NCI-H2196 treated with DMSO at 0.1 percent for 48 hours (cell line): ENCODE results near the gene BNIPL.

ENCODE experiments used
- DNase-seq: peaks from one replicate; lab custom pipeline; 2025; ENCODE audit not compliant: unreplicated experiment; lab: John Stamatoyannopoulos, UW

The BNIPL gene

GRCh38 chr1:151056149-151056548 is 19.8 kb downstream of the BNIPL start:
- no peak for DNase-seq

DNA sequence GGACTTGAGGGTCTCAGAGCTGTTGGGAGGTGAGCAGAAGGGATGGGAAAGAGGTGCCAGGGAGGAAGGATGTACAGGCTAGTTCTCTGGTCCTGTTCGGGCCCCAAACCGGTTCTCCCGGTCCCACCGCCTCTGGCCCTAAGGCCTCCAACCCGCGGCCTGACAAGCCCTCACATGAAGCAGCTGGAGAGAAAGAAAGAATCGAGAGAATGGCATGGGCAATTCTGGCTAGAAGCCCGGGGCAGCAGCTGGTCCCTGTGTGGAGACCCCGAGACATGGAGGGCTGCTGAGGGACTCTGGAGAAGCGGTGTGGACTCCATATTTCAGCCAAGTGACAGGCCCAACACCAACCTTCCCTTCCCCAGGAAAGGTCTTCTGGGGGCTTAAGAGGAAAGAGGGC is 22.3 kb downstream of the BNIPL start:
- DNase-seq: no peak

DNA sequence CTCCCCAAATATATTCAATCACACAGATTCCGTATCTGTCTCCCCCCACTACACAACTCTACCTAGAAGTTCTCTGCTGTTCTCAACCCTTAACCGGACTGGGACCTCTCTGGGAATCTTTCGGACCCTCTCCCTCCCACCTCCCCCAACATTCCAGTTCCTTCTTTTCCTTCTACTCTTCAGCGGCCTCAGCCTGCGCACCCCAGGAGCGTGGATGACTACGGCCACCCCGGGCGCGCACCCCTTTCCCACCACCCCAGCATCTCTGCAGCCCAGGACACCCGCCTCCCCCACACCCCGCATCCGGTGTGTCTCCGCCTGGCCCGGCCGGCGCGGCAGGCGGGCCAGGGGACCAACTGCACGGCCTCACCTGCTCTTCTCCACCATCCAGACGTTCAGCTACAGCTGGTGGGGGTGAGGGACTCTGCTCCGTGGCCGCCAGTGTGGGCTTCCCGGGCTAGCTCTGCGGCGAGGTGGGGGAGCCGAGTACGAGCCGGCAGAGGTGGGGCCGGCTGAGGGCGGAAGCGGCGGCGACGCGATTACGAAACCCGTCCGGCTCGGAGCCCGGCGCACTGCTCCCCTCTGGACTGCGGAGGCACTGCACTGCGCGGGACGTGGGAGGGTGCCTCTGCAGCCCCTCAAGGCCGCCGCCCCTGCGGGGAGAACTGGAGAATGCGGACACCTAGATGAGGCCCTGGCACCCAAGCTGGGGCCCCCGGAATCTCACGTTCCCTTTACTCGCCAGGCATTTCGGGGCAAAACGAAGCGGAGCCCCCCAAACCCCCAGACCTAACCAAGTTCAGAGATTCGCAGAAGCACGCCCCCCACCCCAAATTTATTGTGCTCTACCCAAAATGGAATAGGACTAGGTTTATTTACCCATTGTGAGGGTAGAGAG is 23.0 kb downstream of the BNIPL start, which contains the start of gene CDC42SE1:
TSS of gene CDC42SE1 (minus strand) at position 514 of the 898 bp plus-strand sequence. CDS start 3,892 bp downstream, outside the sequence.
- peak; percentile 47 for DNase-seq

- DNase-seq: no peak
These were observed 23.7 kb downstream of the BNIPL start, which contains the start of gene MLLT11 for GRCh38 chr1:151060007-151060656. Gene MLLT11, plus strand, starts transcription at chr1:151060397. Its CDS starts 6,828 bp downstream, at chr1:151067225.

GRCh38 chr1:151060657-151061421 is 24.5 kb downstream of the BNIPL start:
- no peak for DNase-seq

DNA sequence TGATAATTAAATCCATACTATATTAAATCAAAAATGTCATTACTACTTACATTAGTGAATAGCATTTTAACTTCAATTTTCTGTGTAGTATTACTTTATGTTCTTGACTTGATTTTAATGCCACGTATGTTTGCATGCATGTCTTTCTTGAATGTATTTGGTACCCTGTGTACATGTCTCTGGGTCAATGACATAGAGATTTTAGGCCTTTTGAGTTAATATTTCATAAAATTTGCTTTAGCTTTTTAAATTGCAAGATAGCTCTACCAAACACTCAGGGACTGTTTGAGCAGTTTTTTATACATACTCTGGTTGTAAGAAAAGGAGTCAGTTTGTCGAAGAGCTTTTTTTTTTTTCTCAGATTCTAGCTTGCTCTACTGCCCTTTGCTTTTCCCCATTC is 25.3 kb downstream of the BNIPL start:
- DNase-seq: no peak

DNA sequence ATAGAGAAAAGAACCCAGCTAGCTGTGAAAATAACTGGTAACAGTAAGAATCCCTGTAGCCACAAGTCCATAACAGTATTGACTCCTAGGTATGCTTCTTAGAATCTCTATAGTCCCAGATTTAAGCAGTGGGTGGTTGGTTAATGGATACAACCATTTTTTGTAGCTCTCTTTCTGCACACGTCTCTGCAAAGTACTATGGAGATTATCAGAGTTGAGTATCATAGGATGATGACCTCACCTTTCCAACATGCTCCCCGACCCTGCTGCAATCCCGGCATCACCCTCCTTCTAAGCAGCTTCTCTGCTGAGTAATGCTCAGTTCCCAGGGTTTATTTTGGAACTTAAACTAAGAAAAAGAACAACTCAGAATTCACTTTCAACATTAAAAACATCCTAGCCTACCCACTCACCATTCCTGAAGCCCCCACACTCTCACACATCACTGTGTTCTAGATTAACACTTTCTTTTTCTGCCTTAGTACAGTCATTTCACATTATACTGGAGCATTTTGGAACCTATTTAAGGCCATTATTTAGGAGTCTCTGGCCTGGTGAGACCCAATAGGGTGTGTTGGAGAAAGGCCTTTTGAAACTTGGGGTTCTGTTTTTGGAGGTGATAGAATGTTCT is 26.5 kb downstream of the BNIPL start:
- DNase-seq: no peak

DNA sequence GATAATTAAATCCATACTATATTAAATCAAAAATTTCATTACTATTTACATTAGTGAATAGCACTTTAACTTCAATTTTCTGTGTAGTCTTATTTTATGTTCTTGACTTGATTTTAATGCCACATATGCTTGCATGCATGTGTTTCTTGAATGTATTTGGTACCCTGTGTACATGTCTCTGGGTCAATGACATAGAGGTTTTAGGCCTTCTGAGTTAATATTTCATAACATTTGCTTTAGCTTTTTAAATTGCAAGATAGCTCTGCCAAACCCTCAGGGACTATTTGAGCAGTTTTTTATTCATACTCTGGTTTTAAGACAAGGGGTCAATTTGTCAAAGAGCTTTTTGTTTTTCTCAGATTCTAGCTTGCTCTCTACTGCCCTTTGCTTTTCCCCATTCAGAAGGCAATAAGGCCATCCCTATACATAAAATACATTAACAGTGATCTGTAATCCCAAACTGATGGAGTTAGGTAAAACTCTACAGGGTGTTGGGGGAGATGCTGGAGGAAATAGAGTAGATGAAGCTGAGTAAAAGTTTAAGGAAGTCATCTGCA is 28.8 kb downstream of the BNIPL start:
- no peak for DNase-seq

GRCh38 chr1:151067185-151067584 is 30.8 kb downstream of the BNIPL start:
- no peak for DNase-seq

- DNase-seq: no peak
These were observed 32.7 kb downstream of the BNIPL start for GRCh38 chr1:151069103-151069486.

DNA sequence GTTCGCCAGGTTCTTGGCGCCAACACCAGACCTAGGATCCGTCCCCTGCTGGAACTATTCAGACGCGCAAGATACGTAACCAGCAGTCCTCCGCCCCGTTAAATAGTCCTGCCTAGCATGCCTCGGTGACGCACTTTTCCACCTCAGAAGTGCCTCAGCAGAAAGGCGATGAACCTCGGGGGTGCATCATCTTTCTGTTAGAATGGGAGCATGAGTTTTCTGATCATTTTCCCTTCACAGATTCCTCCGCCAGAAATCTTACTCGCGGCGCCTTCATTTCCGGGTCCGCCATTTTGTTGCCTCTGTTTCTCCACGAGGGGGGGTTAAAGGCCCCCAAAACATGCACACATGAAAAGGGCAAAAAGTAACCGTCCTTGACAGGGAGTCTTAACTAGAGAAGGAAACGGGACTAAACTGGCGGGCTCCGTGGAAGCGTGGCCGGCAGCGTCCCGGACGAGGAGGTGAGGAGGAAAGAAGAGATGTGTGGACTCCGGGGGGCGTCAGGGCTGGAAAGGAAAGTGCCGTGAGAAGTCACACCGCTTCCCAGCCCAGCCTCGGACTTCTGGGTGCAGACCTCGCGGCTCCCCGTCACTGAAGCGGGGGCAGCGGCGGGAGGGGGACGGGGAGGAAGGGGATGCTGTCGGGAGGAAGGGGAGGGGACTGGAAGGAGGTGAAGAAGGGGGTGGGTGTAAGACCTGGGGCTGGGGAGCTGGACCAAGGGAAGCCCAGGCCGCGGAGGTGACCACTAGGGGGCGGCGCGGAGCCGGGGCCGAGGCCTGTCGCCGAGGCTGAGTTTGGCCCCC is 34.3 kb downstream of the BNIPL start, which contains the start of gene GABPB2:
TSS of gene GABPB2 (plus strand) at position 288 of the 803 bp plus-strand sequence. CDS start 17,429 bp downstream, outside the sequence.
- DNase-seq: peak; percentile 88

DNA sequence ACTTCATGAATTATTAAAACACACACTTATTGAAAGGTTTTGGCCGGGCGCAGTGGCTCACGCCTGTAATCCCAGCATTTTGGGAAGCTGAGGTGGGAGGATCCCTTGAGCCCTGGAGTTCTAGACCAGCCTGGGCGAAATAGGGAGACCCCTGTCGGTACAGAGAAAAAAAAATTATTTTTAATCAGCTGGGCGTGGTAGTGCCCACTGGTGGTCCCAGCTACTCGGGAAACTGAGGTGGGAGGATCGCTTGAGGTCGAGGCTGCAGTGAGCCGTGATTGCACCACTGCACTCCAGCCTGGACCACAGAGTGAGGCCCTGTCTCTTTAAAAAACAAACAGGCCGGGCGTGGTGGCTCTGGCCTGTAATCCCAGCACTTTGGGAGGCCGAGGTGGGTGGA is 35.8 kb downstream of the BNIPL start:
- no peak for DNase-seq

- DNase-seq: no peak
These were observed 49.7 kb downstream of the BNIPL start for GRCh38 chr1:151085953-151086559.
